Trophoblast cell (in vitro differentiated cells and primary cell): Measurements from ENCODE around the gene FIGNL2.

Source experiments
- DNase-seq, 2 donors: peaks; one replicate each; pipeline ENCODE4 v3.0.0-alpha.2; 2016
- H2AFZ ChIP-seq: 2 replicates; pipeline ENCODE4 v1.6.1; 2013; ENCODE audit warnings: low read length, moderate library complexity, mild to moderate bottlenecking; ENCODE audit not compliant: insufficient read depth, poor library complexity
- H2AK5ac ChIP-seq: 2 replicates; pipeline ENCODE4 v1.6.1; 2013; ENCODE audit warnings: mild to moderate bottlenecking, low read length
- H2BK120ac ChIP-seq: 2 replicates; pipeline ENCODE4 v1.6.1; 2013; ENCODE audit warnings: low read length, mild to moderate bottlenecking, moderate library complexity; ENCODE audit not compliant: insufficient read depth, poor library complexity
- H2BK12ac ChIP-seq: 2 replicates; pipeline ENCODE4 v1.6.1; 2013; ENCODE audit warnings: mild to moderate bottlenecking, low read length, moderate library complexity
- H2BK5ac ChIP-seq: 2 replicates; pipeline ENCODE4 v1.6.1; 2013; ENCODE audit warnings: low read length, low read depth, moderate library complexity, mild to moderate bottlenecking; ENCODE audit not compliant: poor library complexity
- H3K14ac ChIP-seq: 2 replicates; pipeline ENCODE4 v1.6.1; 2013; ENCODE audit warnings: mild to moderate bottlenecking, low read length
- H3K18ac ChIP-seq: 2 replicates; pipeline ENCODE4 v1.6.1; 2013; ENCODE audit warnings: mild to moderate bottlenecking, low read length
- H3K23ac ChIP-seq: 2 replicates; pipeline ENCODE4 v1.6.1; 2013; ENCODE audit warnings: low read length
- H3K27ac ChIP-seq: 2 replicates; pipeline ENCODE4 v1.5.1; 2013; ENCODE audit warnings: low read depth, mild to moderate bottlenecking, inconsistent platforms, low read length, moderate library complexity
- H3K27me3 ChIP-seq: 2 replicates; pipeline ENCODE4 v1.6.1; 2013; ENCODE audit warnings: inconsistent platforms, mild to moderate bottlenecking, low read length, moderate library complexity; ENCODE audit not compliant: insufficient read depth
- H3K36me3 ChIP-seq, 2 experiments: 1 replicate in 1 of 2; 2 replicates in 1 of 2; pipeline ENCODE4 v1.6.1; 2013; ENCODE audit warnings: low read length in 2 of 2, mild to moderate bottlenecking in 2 of 2, moderate library complexity in 1 of 2; ENCODE audit not compliant: insufficient read depth in 2 of 2, control insufficient read depth in 1 of 2
- H3K4ac ChIP-seq: 2 replicates; pipeline ENCODE4 v1.6.1; 2013; ENCODE audit warnings: low read depth, mild to moderate bottlenecking, low read length, moderate library complexity
- H3K4me1 ChIP-seq, 2 experiments: 1 replicate in 1 of 2; 2 replicates in 1 of 2; pipeline ENCODE4 v1.6.1; 2013; ENCODE audit warnings: low read length in 2 of 2, mild to moderate bottlenecking in 2 of 2, moderate library complexity in 1 of 2; ENCODE audit not compliant: insufficient read depth in 2 of 2, control insufficient read depth in 1 of 2
- H3K4me2 ChIP-seq: 2 replicates; pipeline ENCODE4 v1.6.1; 2013; ENCODE audit warnings: inconsistent platforms, mild to moderate bottlenecking, low read length, moderate library complexity
- H3K4me3 ChIP-seq: 2 replicates; pipeline ENCODE4 v1.5.1; 2013; ENCODE audit warnings: mild to moderate bottlenecking, low read depth, low read length, inconsistent platforms
- H3K79me1 ChIP-seq: one replicate; pipeline ENCODE4 v1.6.1; 2013; ENCODE audit warnings: low read length
- H3K79me2 ChIP-seq: 2 replicates; pipeline ENCODE4 v1.6.1; 2013; ENCODE audit warnings: low read length, mild to moderate bottlenecking; ENCODE audit not compliant: control insufficient read depth, insufficient read depth, poor library complexity
- H3K9ac ChIP-seq: 2 replicates; pipeline ENCODE4 v1.6.1; 2013; ENCODE audit warnings: mild to moderate bottlenecking, low read length
- H3K9me3 ChIP-seq: 2 replicates; pipeline ENCODE4 v1.6.1; 2013; ENCODE audit warnings: low read depth, mild to moderate bottlenecking, control low read depth, inconsistent platforms, low read length; ENCODE audit not compliant: insufficient read depth
- H4K12ac ChIP-seq: 2 replicates; pipeline ENCODE4 v1.6.1; 2013; ENCODE audit warnings: low read depth, mild to moderate bottlenecking, low read length, moderate library complexity
- H4K8ac ChIP-seq: 2 replicates; pipeline ENCODE4 v1.6.1; 2013; ENCODE audit warnings: low read depth, mild to moderate bottlenecking, low read length, moderate library complexity
- H4K91ac ChIP-seq: one replicate; pipeline ENCODE4 v1.6.1; 2013; ENCODE audit warnings: low read depth, mild to moderate bottlenecking, low read length, moderate library complexity
- WGBS: extraction: QIAGEN DNeasy Blood & Tissue Kit; methylation state at CpG from one replicate; pipeline ENCODE4 v1.1.7; 2013; ENCODE audit warnings: missing lambda C conversion rate; ENCODE audit not compliant: insufficient read length, insufficient coverage; ENCODE audit errors: extremely low coverage; 5-methylcytosine and 5-hydroxymethylcytosine counted together

FIGNL2 gene

DNA sequence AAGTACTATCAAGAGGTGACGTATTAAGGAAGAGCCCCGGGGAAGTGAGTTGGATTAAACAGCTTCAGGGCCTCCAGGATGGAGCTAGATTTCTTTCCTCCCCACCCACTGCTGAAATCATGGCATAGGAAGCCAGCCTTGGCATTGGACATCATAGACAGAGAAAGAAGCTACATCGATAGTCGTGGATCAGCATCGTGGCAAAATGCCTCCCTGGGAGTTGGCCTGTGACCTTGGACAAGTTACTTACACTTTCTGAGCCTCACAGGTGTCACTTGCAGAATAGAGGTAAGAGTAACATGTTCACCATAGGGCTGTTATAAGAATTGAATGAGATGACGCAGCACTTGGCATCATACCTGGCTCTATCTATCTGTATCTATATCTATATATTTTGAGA is 45.3 kb upstream of the FIGNL2 start:
- Histone ChIP-seq H3K4me1 (peaks cover 0 to 3% of the 10 kb centered on the region in 2 experiments), H3K36me3 (no peaks in the 10 kb centered on the region), H3K4me3 (no peak overlapping the region), H3K18ac (no peak overlapping the region), H4K12ac (no peak overlapping the region), H3K27me3 (no peaks in the 10 kb centered on the region), H3K9me3 (peaks cover under 1% of the 10 kb centered on the region), H3K4me2 (no peak overlapping the region), H2BK5ac (no peak overlapping the region), H3K9ac (no peak overlapping the region), H3K14ac (no peak overlapping the region), H2BK12ac (no peak overlapping the region), H3K27ac (no peak overlapping the region), H2BK120ac (no peak overlapping the region), H2AFZ (no peak overlapping the region), H2AK5ac (no peak overlapping the region), H4K91ac (no peak overlapping the region), H3K4ac (no peak overlapping the region), H3K79me1 (no peaks in the 10 kb centered on the region), H3K23ac (peak overlapping the region; percentile 70), H4K8ac (no peak overlapping the region), H3K79me2 (no peaks in the 10 kb centered on the region)
- no peak for DNase-seq
- no CpG with 5 or more reads among the region's 6 CpGs for WGBS

DNA sequence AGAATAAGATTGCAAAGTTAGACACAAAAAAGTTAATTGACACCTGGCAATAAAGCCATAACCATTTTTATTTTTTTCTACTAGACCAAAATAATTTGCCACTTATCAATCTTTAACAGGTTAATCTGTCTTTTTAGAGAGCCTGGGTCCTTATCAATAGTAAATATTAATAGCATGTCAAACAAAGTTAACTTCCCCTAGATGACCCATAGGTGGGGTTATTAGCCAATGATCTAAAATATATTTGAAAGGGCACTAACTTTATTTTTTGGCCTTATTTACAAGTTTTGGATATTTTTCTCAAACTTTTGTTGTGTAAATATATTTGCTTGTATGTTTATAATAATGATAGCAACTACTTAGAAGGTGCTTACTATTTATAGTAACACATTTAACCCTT is 43.3 kb upstream of the FIGNL2 start:
- H3K9me3 ChIP-seq, result no peaks in the 10 kb centered on the region
- H3K14ac ChIP-seq, result no peak overlapping the region
- no peaks in the 10 kb centered on the region for H3K36me3 ChIP-seq
- H3K4me3 ChIP-seq, result no peak overlapping the region
- no peak overlapping the region for H3K23ac ChIP-seq
- no peak overlapping the region for H3K4me2 ChIP-seq
- no peak overlapping the region for H2BK120ac ChIP-seq
- no peak overlapping the region for H2AFZ ChIP-seq
- no peak overlapping the region for H3K27ac ChIP-seq
- H3K9ac ChIP-seq, result no peak overlapping the region
- H4K8ac ChIP-seq, result no peak overlapping the region
- no peak overlapping the region for H4K12ac ChIP-seq
- no peak overlapping the region for H2BK5ac ChIP-seq
- no peaks in the 10 kb centered on the region for H3K79me2 ChIP-seq
- H3K79me1 ChIP-seq, result no peaks in the 10 kb centered on the region
- H2AK5ac ChIP-seq, result no peak overlapping the region
- no peak overlapping the region for H3K4ac ChIP-seq
- no peak overlapping the region for H3K18ac ChIP-seq
- H3K4me1 ChIP-seq, result no peaks in the 10 kb centered on the region
- no peak overlapping the region for H2BK12ac ChIP-seq
- no peaks in the 10 kb centered on the region for H3K27me3 ChIP-seq
- H4K91ac ChIP-seq, result no peak overlapping the region
- DNase-seq, result peak in 1 of 2 donors; percentile 41

- WGBS, result no CpG with 5 or more reads among the region's 22 CpGs
- H4K12ac ChIP-seq, result no peak overlapping the region
- no peaks in the 10 kb centered on the region for H3K79me2 ChIP-seq
Observed at GRCh38 chr12:51890511-51891171, 42.1 kb upstream of the FIGNL2 start.

GRCh38 chr12:51890133-51890464 is 41.6 kb upstream of the FIGNL2 start:
- DNase-seq, result no peak
- Histone ChIP-seq H4K91ac (no peak overlapping the region), H3K4me2 (no peak overlapping the region), H3K36me3 (no peaks in the 10 kb centered on the region), H3K23ac (no peak overlapping the region), H4K12ac (no peak overlapping the region), H4K8ac (no peak overlapping the region), H3K4ac (no peak overlapping the region), H2AK5ac (no peak overlapping the region), H3K9me3 (no peaks in the 10 kb centered on the region), H3K9ac (no peak overlapping the region), H2BK120ac (no peak overlapping the region), H2AFZ (no peak overlapping the region), H3K79me2 (no peaks in the 10 kb centered on the region), H3K27ac (no peak overlapping the region), H3K79me1 (no peaks in the 10 kb centered on the region), H2BK12ac (no peak overlapping the region), H3K14ac (no peak overlapping the region), H3K27me3 (no peaks in the 10 kb centered on the region), H3K4me3 (no peak overlapping the region), H3K4me1 (no peaks in the 10 kb centered on the region), H3K18ac (no peak overlapping the region), H2BK5ac (no peak overlapping the region)
- no CpG with 5 or more reads among the region's 2 CpGs for WGBS

More at GRCh38 chr12:51890511-51891171, 42.1 kb upstream of the FIGNL2 start:
- Histone ChIP-seq H3K36me3 (no peaks in the 10 kb centered on the region), H3K18ac (no peak overlapping the region), H3K4me2 (no peak overlapping the region), H3K23ac (no peak overlapping the region), H2AFZ (no peak overlapping the region), H2BK5ac (no peak overlapping the region), H3K27ac (no peak overlapping the region), H4K8ac (no peak overlapping the region), H2BK120ac (no peak overlapping the region), H2BK12ac (no peak overlapping the region), H3K79me1 (no peaks in the 10 kb centered on the region), H3K14ac (no peak overlapping the region), H4K91ac (no peak overlapping the region), H3K9ac (no peak overlapping the region), H3K27me3 (no peaks in the 10 kb centered on the region), H3K9me3 (no peaks in the 10 kb centered on the region), H2AK5ac (no peak overlapping the region), H3K4ac (no peak overlapping the region), H3K4me3 (no peak overlapping the region), H3K4me1 (no peaks in the 10 kb centered on the region)
- DNase-seq, result no peak
